A549 (cell line): ENCODE results near the gene CD300H. TPM values are rescaled to one million over a fixed set of nuclear protein-coding genes. Genes with fewer than 3 reads are reported as not detected.

Experiments
- ATAC-seq, 2 experiments: fragments of 200-7000 bp in 1 of 2; fragments of >200 bp in 1 of 2; cut with Nextera tagmentation in 1 of 2; cut with Tn5 transposase in 1 of 2; 3 replicates each; pipeline versions ENCODE4 v1.8.0 to v1.9.1; 2018 to 2020; ENCODE audit warnings: mild to moderate bottlenecking in 1 of 2, moderate library complexity in 1 of 2
- CTCF ChIA-PET: fragments of 300-600 bp; sonication (Branson Sonifier 250); formaldehyde crosslinking; extraction: SDS; loops from one replicate; lab custom pipeline; 2021; ENCODE audit warnings: antibody characterized with exemption, inconsistent platforms; lab: Yijun Ruan, JAX
- POLR2A ChIA-PET: fragments of 350-600 bp; formaldehyde crosslinking; extraction: SDS; loops from one replicate; lab custom pipeline; 2021; ENCODE audit warnings: antibody characterized with exemption, inconsistent platforms; lab: Yijun Ruan, JAX
- DNase-seq, 2 experiments: peaks; one replicate each; pipeline versions ENCODE4 v3.0.0 to v3.0.0-alpha.2; 2011 to 2016; ENCODE audit warnings: low read depth in 1 of 2, low spot score in 1 of 2
- FAIRE-seq: peaks from 2 replicates; lab custom pipeline; 2011; peaks lifted over from hg19 to GRCh38; lab: Jason Lieb, UNC
- H3K27ac ChIP-seq, 2 experiments: fragments of >200 bp; sonication (Bioruptor Twin); formaldehyde crosslinking; 3 replicates each; pipeline ENCODE4 v1.5.1; 2016 to 2017
- H3K4me1 ChIP-seq: fragments of >200 bp; sonication (Bioruptor Twin); formaldehyde crosslinking; 3 replicates; pipeline ENCODE4 v1.6.1; 2016
- H3K4me2 ChIP-seq: fragments of >200 bp; sonication (Bioruptor Twin); formaldehyde crosslinking; 3 replicates; pipeline ENCODE4 v1.6.1; 2016
- H3K4me3 ChIP-seq: fragments of >200 bp; sonication (Bioruptor Twin); formaldehyde crosslinking; 3 replicates; pipeline ENCODE4 v1.5.1; 2016
- H3K9me3 ChIP-seq: fragments of >200 bp; sonication (Bioruptor Twin); formaldehyde crosslinking; 3 replicates; pipeline ENCODE4 v1.6.1; 2016
- BHLHE40 ChIP-seq: IDR thresholded peaks from 2 replicates; pipeline ENCODE4 v1.6.1; 2012; ENCODE audit warnings: low read depth, low read length, inconsistent platforms
- CBX2 ChIP-seq: fragments of 200-600 bp; sonication (generic); IDR thresholded peaks from 2 replicates; pipeline ENCODE4 v1.6.1; 2016; ENCODE audit warnings: low read depth, mild to moderate bottlenecking, borderline replicate concordance
- CEBPB ChIP-seq, 2 experiments: fragments of >200 bp in 1 of 2; sonication (Bioruptor Twin) in 1 of 2; formaldehyde crosslinking in 1 of 2; IDR thresholded peaks; 2 replicates each; pipeline ENCODE4 v1.6.1; 2012 to 2016
- CHD4 ChIP-seq: fragments of 200-600 bp; sonication (generic); IDR thresholded peaks from 2 replicates; pipeline ENCODE4 v1.6.1; 2016; ENCODE audit warnings: antibody characterized with exemption, mild to moderate bottlenecking, borderline replicate concordance
- CTCF ChIP-seq: fragments of >200 bp; sonication (Bioruptor Twin); formaldehyde crosslinking; IDR thresholded peaks from 3 replicates; pipeline ENCODE4 v1.5.1; 2016
- E2F6 ChIP-seq: IDR thresholded peaks from 2 replicates; pipeline ENCODE4 v1.6.1; 2012; ENCODE audit warnings: low read depth, borderline replicate concordance
- ELK1 ChIP-seq: fragments of 150-350 bp; IDR thresholded peaks from 2 replicates; pipeline ENCODE4 v1.6.1; 2014; ENCODE audit warnings: low read depth, mild to moderate bottlenecking, low read length
- EP300 ChIP-seq, 2 experiments: fragments of >200 bp; sonication (Bioruptor Twin); formaldehyde crosslinking; IDR thresholded peaks; 2 replicates in 1 of 2; 3 replicates in 1 of 2; pipeline ENCODE4 v1.6.1; 2016 to 2017
- ESRRA ChIP-seq: fragments of 150-350 bp; IDR thresholded peaks from 2 replicates; pipeline ENCODE4 v1.6.1; 2014; ENCODE audit warnings: mild to moderate bottlenecking, low read length, borderline replicate concordance
- FOSB ChIP-seq: fragments of 250-450 bp; sonication (Bioruptor Pico); IDR thresholded peaks from 2 replicates; pipeline ENCODE4 v1.5.0; 2020; ENCODE audit warnings: mild to moderate bottlenecking, moderate library complexity
- FOSL2 ChIP-seq, 2 experiments: fragments of 450-650 bp in 1 of 2; fragments of >200 bp in 1 of 2; sonication (Bioruptor Twin) in 1 of 2; formaldehyde crosslinking; IDR thresholded peaks; 2 replicates each; pipeline versions ENCODE4 v1.5.0 to v1.6.1; 2016 to 2020; ENCODE audit warnings: mild to moderate bottlenecking in 1 of 2, moderate library complexity in 1 of 2
- GATA3 ChIP-seq: IDR thresholded peaks from 2 replicates; pipeline ENCODE4 v1.6.1; 2012; ENCODE audit warnings: borderline replicate concordance
- HDAC2 ChIP-seq: fragments of 200-600 bp; sonication (generic); IDR thresholded peaks from 2 replicates; pipeline ENCODE4 v1.6.1; 2016
- HEYL ChIP-seq: fragments of 250-450 bp; sonication (Bioruptor Pico); IDR thresholded peaks from 2 replicates; pipeline ENCODE4 v1.8.0; 2021; ENCODE audit warnings: mild to moderate bottlenecking, moderate library complexity
- HOXB5 ChIP-seq: fragments of 250-450 bp; sonication (Bioruptor Pico); IDR thresholded peaks from 2 replicates; pipeline ENCODE4 v1.5.0; 2020; ENCODE audit warnings: mild to moderate bottlenecking, moderate library complexity
- MAFK ChIP-seq: fragments of 450-650 bp; IDR thresholded peaks from 2 replicates; pipeline ENCODE4 v1.6.1; 2014; ENCODE audit not compliant: partially characterized antibody
- MAX ChIP-seq: IDR thresholded peaks from 2 replicates; pipeline ENCODE4 v1.6.1; 2012
- MAZ ChIP-seq: fragments of 150-350 bp; IDR thresholded peaks from 2 replicates; pipeline ENCODE4 v1.6.1; 2014; ENCODE audit warnings: antibody characterized with exemption, low read depth, low read length, borderline replicate concordance
- MYC ChIP-seq: IDR thresholded peaks from 2 replicates; pipeline ENCODE4 v1.6.1; 2012; ENCODE audit warnings: mild to moderate bottlenecking, inconsistent platforms, low read length, improper control_type of control experiment, borderline replicate concordance
- NPAS2 ChIP-seq: fragments of 250-450 bp; sonication (Bioruptor Pico); IDR thresholded peaks from 2 replicates; pipeline ENCODE4 v1.8.0; 2022; ENCODE audit warnings: mild to moderate bottlenecking, moderate library complexity, borderline replicate concordance
- PHF8 ChIP-seq: fragments of 200-600 bp; sonication (generic); IDR thresholded peaks from 2 replicates; pipeline ENCODE4 v1.6.1; 2016; ENCODE audit warnings: low read depth, mild to moderate bottlenecking, antibody characterized with exemption, moderate library complexity, borderline replicate concordance
- RARB ChIP-seq: fragments of 250-450 bp; sonication (Bioruptor Pico); IDR thresholded peaks from 2 replicates; pipeline ENCODE4 v1.8.0; 2021; ENCODE audit warnings: mild to moderate bottlenecking, moderate library complexity
- RCOR1 ChIP-seq: fragments of 150-350 bp; IDR thresholded peaks from 2 replicates; pipeline ENCODE4 v1.6.1; 2014; ENCODE audit warnings: antibody characterized with exemption, low read length, low read depth
- SMC3 ChIP-seq: fragments of >200 bp; sonication (Bioruptor Twin); formaldehyde crosslinking; IDR thresholded peaks from 3 replicates; pipeline ENCODE4 v1.6.1; 2018; ENCODE audit warnings: inconsistent platforms
- USF2 ChIP-seq: fragments of 450-650 bp; IDR thresholded peaks from 2 replicates; pipeline ENCODE4 v1.6.1; 2014; ENCODE audit warnings: antibody characterized with exemption
- ZFP36 ChIP-seq: fragments of 450-650 bp; IDR thresholded peaks from 2 replicates; pipeline ENCODE4 v1.6.1; 2014; ENCODE audit warnings: borderline replicate concordance; ENCODE audit not compliant: partially characterized antibody
- ZNF302 ChIP-seq: fragments of 250-450 bp; sonication (Bioruptor Pico); IDR thresholded peaks from 2 replicates; pipeline ENCODE4 v1.9.0; 2021; ENCODE audit warnings: inconsistent platforms, mild to moderate bottlenecking, moderate library complexity
- WGBS: methylation state at CpG from one replicate; pipeline ENCODE4 v1.1.6; 2017; ENCODE audit errors: missing lambda C conversion rate; 5-methylcytosine and 5-hydroxymethylcytosine counted together
- polyA plus RNA-seq, 4 experiments: library from polyadenylated mRNA; depleted of rRNA in 3 of 4; stranded (reverse); fragments of >200 nt; fragmentation: RNase III in 1 of 4; extraction: RNeasy Plus Mini Kit Qiagen cat#74134 plus additional on column Dnase treatment in 1 of 4; gene quantifications; 2 replicates in 3 of 4; 3 replicates in 1 of 4; pipeline ENCODE4 v1.2.3, GENCODE V29; 2011 to 2017

Gene CD300H
- polyA plus RNA-seq, 2 of the 4 experiments (the other 2 are of a cell fraction): 0.50 TPM; not detected in 1

GRCh38 chr17:74605361-74605760, 38.1 kb upstream of the CD300H start (continued):
- TF ChIP-seq USF2 (no peak), PHF8 (no peak), RCOR1 (no peak), MAX (no peak), FOSL2 (IDR thresholded peaks at IDR 0.05) (peak; percentile 10; the same call in 1 of the 2 replicates), FOSL2 (CRISPR knock-in tag; IDR thresholded peaks at IDR 0.05) (peak; percentile 70)
- TF ChIP-seq, all 56 proteins: peak for 2

GRCh38 chr17:74604761-74605160, 37.5 kb upstream of the CD300H start:
- CTCF ChIA-PET: interaction anchor here (0.6 to 15.1 kb wide), 17 partner anchors 7 to 237 kb away, joined by 3 to 142 read pairs (median 6); partner anchors contain the start of genes CD300H, CD300LB, CD300LD and GPR142
- Histone ChIP-seq H3K4me2 (peak overlapping the region; percentile 27; the same call in 1 of the 3 replicates), H3K27ac (peak overlapping the region; percentile 7 to 68; a peak in 3 of 6 replicates), H3K9me3 (no peaks in the 10 kb centered on the region), H3K4me3 (no peak overlapping the region), H3K4me1 (peaks cover 12% of the 10 kb centered on the region)
- POLR2A ChIA-PET: interaction anchor here (0.5 kb wide), 1 partner anchor 197 kb away, joined by 3 read pairs; no protein-coding TSS in a partner anchor
- no peak for DNase-seq
- WGBS: 69% methylated on average over 10 of the region's 10 CpGs
- ATAC-seq: no peak
- FAIRE-seq: no peak
- no peak for TF ChIP-seq MAFK
- no peak for TF ChIP-seq E2F6
- no peak for TF ChIP-seq RARB
- no peak for TF ChIP-seq HOXB5
- no peak for TF ChIP-seq GATA3

- DNase-seq (no peak), FAIRE-seq (no peak), ATAC-seq (no peak)
- Histone ChIP-seq H3K9me3 (no peaks in the 10 kb centered on the region), H3K4me1 (peaks cover 12% of the 10 kb centered on the region), H3K4me2 (no peak overlapping the region), H3K4me3 (no peak overlapping the region), H3K27ac (peak overlapping the region; percentile 8 to 26; a peak in 2 of 6 replicates)
- 54% methylated on average over 4 of the region's 6 CpGs for WGBS
- ChIA-PET POLR2A (no interaction called here), CTCF (interaction anchor here (0.5 to 15.1 kb wide), 23 partner anchors 8 to 456 kb away, joined by 3 to 142 read pairs (median 5); partner anchors contain the start of genes CD300H, CD300LB, CD300LD and GPR142)
- TF ChIP-seq ZFP36: no peak
- no peak for TF ChIP-seq ZNF302
- no peak for TF ChIP-seq SMC3
- TF ChIP-seq CTCF: no peak
Observed at GRCh38 chr17:74604200-74604599, 36.9 kb upstream of the CD300H start.

GRCh38 chr17:74603746-74604145, 36.4 kb upstream of the CD300H start:
- Histone ChIP-seq H3K4me1 (peaks cover 12% of the 10 kb centered on the region), H3K4me2 (no peak overlapping the region), H3K27ac (peak overlapping the region; percentile 8 to 26; a peak in 2 of 6 replicates), H3K9me3 (no peaks in the 10 kb centered on the region), H3K4me3 (no peak overlapping the region)
- DNase-seq: no peak
- 35% methylated on average over 5 of the region's 5 CpGs for WGBS
- TF ChIP-seq CEBPB (IDR thresholded peaks at IDR 0.05): no peak
- no peak for TF ChIP-seq ESRRA
- no peak for TF ChIP-seq MAFK
- TF ChIP-seq BHLHE40: no peak
- no peak for TF ChIP-seq EP300 (IDR thresholded peaks at IDR 0.05)
- TF ChIP-seq FOSB: no peak
- no peak for TF ChIP-seq ELK1
- no peak for TF ChIP-seq MAX
- TF ChIP-seq MYC: no peak
- no peak for TF ChIP-seq GATA3
- no peak for TF ChIP-seq HEYL (CRISPR knock-in tag)
- no peak for TF ChIP-seq CHD4
- TF ChIP-seq RARB: no peak
- TF ChIP-seq HDAC2: no peak
- TF ChIP-seq MAZ: no peak
- no peak for TF ChIP-seq CBX2
- no peak for TF ChIP-seq NPAS2
- ChIA-PET POLR2A (interaction anchor here (1.2 kb wide), 1 partner anchor 150 kb away, joined by 3 read pairs; no protein-coding TSS in a partner anchor), CTCF (interaction anchor here (0.5 to 15.1 kb wide), 42 partner anchors 8 to 455 kb away, joined by 3 to 142 read pairs (median 6); partner anchors contain the start of genes BTBD17, CD300H, CD300LB and CD300LD)
- no peak for ATAC-seq
- FAIRE-seq: no peak
